HCT116 (cell line): ENCODE results near the gene CLIC5. TPM values are rescaled to one million over a fixed set of nuclear protein-coding genes. Genes with fewer than 3 reads are reported as not detected.

Source experiments
- ATAC-seq: fragments of 200-7000 bp; cut with Tn5 transposase; 2 replicates; pipeline ENCODE4 v1.9.1; 2020; ENCODE audit warnings: mild to moderate bottlenecking, moderate library complexity
- BruUV-seq: library from RNA; stranded (reverse); fragments of 400-500 nt; replicated peaks from 2 replicates; lab custom pipeline; 2021; lab: Mats Ljungman, UMichigan
- CTCF ChIA-PET: fragments of 300-600 bp; sonication (Branson Sonifier 250); formaldehyde crosslinking; loops from one replicate; lab custom pipeline; 2021; ENCODE audit warnings: antibody characterized with exemption; lab: Charles Lee
- POLR2A ChIA-PET: fragments of 300-600, 350-600 bp; sonication (Branson Sonifier 250); formaldehyde crosslinking; loops from one replicate; lab custom pipeline; 2021; ENCODE audit warnings: antibody characterized with exemption; lab: Charles Lee
- RAD21 ChIA-PET, 2 experiments: fragments of 300-600 bp; sonication (Branson Sonifier 250); formaldehyde crosslinking; loops; one replicate each; lab custom pipeline; 2023; ENCODE audit warnings: low total read pairs in 2 of 2; ENCODE audit not compliant: uncharacterized antibody in 2 of 2, unreplicated experiment in 2 of 2, low non-redundant PET in 1 of 2; lab: Charles Lee
- DNase-seq: peaks from one replicate; pipeline ENCODE4 v3.0.0-alpha.2; 2010; ENCODE audit warnings: low read depth, low spot score
- H2AFZ ChIP-seq: fragments of 200-600 bp; shearing (Covaris generic), sonication (generic); 2 replicates; pipeline ENCODE4 v1.6.1; 2017; ENCODE audit warnings: low read depth, mixed run types, mixed read lengths, antibody characterized with exemption, low read length; ENCODE audit not compliant: poor library complexity, severe bottlenecking
- H3K27ac ChIP-seq: 2 replicates; pipeline ENCODE4 v1.5.1; 2012; ENCODE audit warnings: low read depth, low read length
- H3K27me3 ChIP-seq: fragments of 200-600 bp; sonication (generic); 2 replicates; pipeline ENCODE4 v1.6.1; 2016; ENCODE audit warnings: mixed run types, low read length, mixed read lengths; ENCODE audit not compliant: insufficient read depth
- H3K36me3 ChIP-seq, 2 experiments: fragments of 200-500 bp in 1 of 2; fragments of 200-600 bp in 1 of 2; sonication (Bioruptor generic) in 1 of 2; sonication (generic) in 1 of 2; 2 replicates each; pipeline versions ENCODE4 v1.5.1 to v1.6.1; 2014 to 2016; ENCODE audit warnings: low read length in 2 of 2, inconsistent platforms in 1 of 2, mixed read lengths in 1 of 2, mixed run types in 1 of 2; ENCODE audit not compliant: insufficient read depth in 2 of 2, control insufficient read depth in 1 of 2
- H3K4me1 ChIP-seq, 2 experiments: fragments of 200-600 bp in 1 of 2; sonication (generic) in 1 of 2; 2 replicates each; pipeline versions ENCODE4 v1.5.1 to v1.6.1; 2012 to 2017; ENCODE audit warnings: low read length in 2 of 2, inconsistent platforms in 1 of 2, mild to moderate bottlenecking in 1 of 2, mixed read lengths in 1 of 2, mixed run types in 1 of 2, moderate library complexity in 1 of 2; ENCODE audit not compliant: insufficient read depth in 2 of 2, control insufficient read depth in 1 of 2
- H3K4me2 ChIP-seq: fragments of 200-600 bp; sonication (generic); 2 replicates; pipeline ENCODE4 v1.6.1; 2017; ENCODE audit warnings: mixed run types, low read length, mixed read lengths
- H3K4me3 ChIP-seq, 2 experiments: fragments of 200-600 bp in 1 of 2; sonication (generic) in 1 of 2; replicated peaks in 1 of 2; 2 replicates each; pipeline ENCODE4 v1.5.1; 2011 to 2016; ENCODE audit warnings: low read length in 2 of 2, control low read depth in 1 of 2, low read depth in 1 of 2, mild to moderate bottlenecking in 1 of 2, mixed read lengths in 1 of 2, mixed run types in 1 of 2
- H3K79me2 ChIP-seq: fragments of 200-600 bp; sonication (generic); 2 replicates; pipeline ENCODE4 v1.6.1; 2017; ENCODE audit warnings: mild to moderate bottlenecking, mixed run types, low read length, moderate library complexity, mixed read lengths; ENCODE audit not compliant: insufficient read depth
- H3K9ac ChIP-seq: fragments of 200-600 bp; sonication (generic); 2 replicates; pipeline ENCODE4 v1.6.1; 2016; ENCODE audit warnings: low read length, mixed read lengths
- H3K9me2 ChIP-seq: fragments of 200-600 bp; sonication (generic), shearing (Covaris generic); 2 replicates; pipeline ENCODE4 v1.6.1; 2017; ENCODE audit warnings: mixed run types, mild to moderate bottlenecking, moderate library complexity; ENCODE audit not compliant: insufficient read depth
- H3K9me3 ChIP-seq, 2 experiments: fragments of 200-500 bp in 1 of 2; fragments of 200-600 bp in 1 of 2; sonication (Bioruptor generic) in 1 of 2; sonication (generic) in 1 of 2; 2 replicates each; pipeline ENCODE4 v1.6.1; 2014 to 2017; ENCODE audit warnings: low read length in 2 of 2, mixed read lengths in 2 of 2, inconsistent platforms in 1 of 2, low read depth in 1 of 2, mild to moderate bottlenecking in 1 of 2, mixed run types in 1 of 2, moderate library complexity in 1 of 2; ENCODE audit not compliant: control insufficient read depth in 1 of 2, insufficient read depth in 1 of 2
- H4K20me1 ChIP-seq: fragments of 200-600 bp; sonication (generic), shearing (Covaris generic); 2 replicates; pipeline ENCODE4 v1.6.1; 2017; ENCODE audit warnings: mixed run types, mild to moderate bottlenecking, moderate library complexity; ENCODE audit not compliant: insufficient read depth
- ATF3 ChIP-seq: IDR thresholded peaks from 2 replicates; pipeline ENCODE4 v1.6.1; 2012
- CBX3 ChIP-seq: IDR thresholded peaks from 2 replicates; pipeline ENCODE4 v1.6.1; 2012; ENCODE audit warnings: low read depth
- CEBPB ChIP-seq: IDR thresholded peaks from 2 replicates; pipeline ENCODE4 v1.6.1; 2012; ENCODE audit warnings: low read depth
- ELF1 ChIP-seq: IDR thresholded peaks from 2 replicates; pipeline ENCODE4 v1.6.1; 2012; ENCODE audit warnings: low read depth, borderline replicate concordance
- EZH2phosphoT487 ChIP-seq: fragments of 200-600 bp; IDR thresholded peaks from 2 replicates; pipeline ENCODE4 v1.6.1; 2018; ENCODE audit warnings: antibody characterized with exemption, borderline replicate concordance
- FOSL1 ChIP-seq: IDR thresholded peaks from 2 replicates; pipeline ENCODE4 v1.6.1; 2012; ENCODE audit warnings: low read depth
- JUND ChIP-seq: IDR thresholded peaks from 2 replicates; pipeline ENCODE4 v1.6.1; 2012
- RAD21 ChIP-seq: IDR thresholded peaks from 2 replicates; pipeline ENCODE4 v1.6.1; 2012; ENCODE audit warnings: low read depth, mild to moderate bottlenecking
- SP1 ChIP-seq: IDR thresholded peaks from 2 replicates; pipeline ENCODE4 v1.6.1; 2012; ENCODE audit warnings: low read depth
- SRF ChIP-seq: IDR thresholded peaks from 2 replicates; pipeline ENCODE4 v1.6.1; 2012; ENCODE audit warnings: low read depth
- YY1 ChIP-seq: IDR thresholded peaks from 2 replicates; pipeline ENCODE4 v1.6.1; 2011; ENCODE audit warnings: low read length, low read depth, moderate library complexity, mild to moderate bottlenecking; ENCODE audit not compliant: insufficient replicate concordance; ENCODE audit errors: extremely low read depth
- intact Hi-C: fragments of 100-400 bp; cut with micrococcal nuclease; formaldehyde crosslinking; loops from 2 replicates; pipeline ENCODE4 v1.10.0; 2022
- total RNA-seq: library from RNA; stranded (reverse); gene quantifications from one replicate; pipeline ENCODE4 v1.2.1, GENCODE V29; 2021; ENCODE audit not compliant: unreplicated experiment

CLIC5 gene
- total RNA-seq, 1 experiment from 2014 or later: 0.20 TPM

- ATAC-seq: no peak
- peaks cover 5 to 11% of the 10 kb centered on the region in 2 experiments for H3K4me1 ChIP-seq
- ChIA-PET CTCF (no interaction called here), RAD21 (no interaction called here), POLR2A (no interaction called here)
- H3K9me3 ChIP-seq: no peaks in the 10 kb centered on the region
- no peak overlapping the region for H3K9ac ChIP-seq
- no peaks in the 10 kb centered on the region for H3K9me2 ChIP-seq
- TF ChIP-seq EZH2phosphoT487: no peak
- no peaks in the 10 kb centered on the region for H3K36me3 ChIP-seq
- no peak overlapping the region for H2AFZ ChIP-seq
- DNase-seq: no peak
- no TSS peak for BruUV-seq
- no peak overlapping the region for H3K27ac ChIP-seq
- intact Hi-C loops: no loop called here
- no peaks in the 10 kb centered on the region for H3K79me2 ChIP-seq
- H4K20me1 ChIP-seq: no peaks in the 10 kb centered on the region
- no peak overlapping the region for H3K4me2 ChIP-seq
- H3K4me3 ChIP-seq: no peak overlapping the region
- no peaks in the 10 kb centered on the region for H3K27me3 ChIP-seq
Observed at GRCh38 chr6:46046558-46047174, 31.0 kb upstream of the CLIC5 start.

DNA sequence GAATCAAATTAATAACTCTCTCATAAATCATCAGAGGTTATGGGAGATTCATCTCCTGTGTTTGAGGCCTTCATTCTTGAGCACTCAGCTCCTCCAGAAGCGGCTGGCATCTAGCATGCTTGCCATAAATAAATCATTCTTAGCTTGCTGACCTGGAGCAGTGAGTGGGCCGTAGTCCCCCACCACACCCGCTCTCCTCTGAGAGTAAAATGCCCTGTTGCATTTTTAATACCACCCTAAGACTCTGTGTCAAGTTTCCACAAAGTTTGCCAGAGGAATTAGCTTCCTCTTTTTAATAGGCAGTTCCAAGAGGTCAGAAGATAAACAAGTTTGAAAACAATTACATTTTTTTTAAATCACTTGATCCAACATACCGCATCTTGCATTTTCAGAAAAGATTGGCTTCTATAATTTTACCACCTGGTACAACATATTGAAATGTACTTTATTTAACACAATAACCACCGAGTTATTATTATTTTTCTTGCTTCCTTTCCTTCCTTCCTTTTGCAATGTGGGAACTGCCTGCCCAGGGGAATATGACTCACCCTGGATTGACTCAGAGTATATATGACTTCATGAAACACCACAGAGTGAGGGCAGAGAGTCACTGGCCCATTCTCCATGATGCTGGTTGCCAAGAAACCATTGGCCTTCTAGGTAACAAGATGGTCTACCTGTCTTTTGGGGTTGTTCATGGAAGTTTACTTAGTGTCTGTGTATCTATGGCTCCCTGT is 29.4 kb upstream of the CLIC5 start:
- no peaks in the 10 kb centered on the region for H3K9me3 ChIP-seq
- ATAC-seq (peak; percentile 73), DNase-seq (peak; percentile 73)
- RAD21 ChIA-PET: no interaction called here
- H3K79me2 ChIP-seq: no peaks in the 10 kb centered on the region
- H3K4me2 ChIP-seq: peak overlapping the region; percentile 56
- intact Hi-C loops: no loop called here
- no peak overlapping the region for H3K27ac ChIP-seq
- H3K4me1 ChIP-seq: peaks cover 5 to 11% of the 10 kb centered on the region in 2 experiments
- TF ChIP-seq YY1 (peak; percentile 53), SP1 (no peak; the same call in 1 of the 2 replicates), JUND (peak; percentile 86), SRF (0 out of 2 replicates have a peak, but pooled peaks have one; percentile 54), CEBPB (peak; percentile 66), ELF1 (no peak), ATF3 (0 out of 2 replicates have a peak, but pooled peaks have one; percentile 17), FOSL1 (peak; percentile 90), RAD21 (no peak), CBX3 (peak; percentile 68)
- H3K36me3 ChIP-seq: no peaks in the 10 kb centered on the region
- no TSS peak for BruUV-seq
- CTCF ChIA-PET: interaction anchor here (1.0 to 1.2 kb wide), 3 partner anchors 45 to 363 kb away, joined by 3 to 6 read pairs (median 4); no protein-coding TSS in a partner anchor
- H4K20me1 ChIP-seq: no peaks in the 10 kb centered on the region
- no peak overlapping the region for H3K4me3 ChIP-seq
- H2AFZ ChIP-seq: peak overlapping the region; percentile 37
- POLR2A ChIA-PET: no interaction called here
- H3K9ac ChIP-seq: peak overlapping the region; percentile 21; the same call in 1 of the 2 replicates
- H3K27me3 ChIP-seq: no peaks in the 10 kb centered on the region
- no peaks in the 10 kb centered on the region for H3K9me2 ChIP-seq
